GM20431 (cell line): Measurements from ENCODE around the gene RSPO4.
"Not testable (repeated sequence)": the region's sequence is repeated elsewhere in the genome, so short reads cannot be mapped to it uniquely, and the experiment has no call there.

Experiments used
- in situ Hi-C: fragments of 300-500 bp; cut with MseI, MboI; formaldehyde crosslinking; loops from one replicate; pipeline ENCODE4 v1.15.0; 2020; ENCODE audit warnings: low sequenced_read_pairs; ENCODE audit not compliant: unreplicated experiment

RSPO4 gene

GRCh38 chr20:1005452-1006027 is 3.4 kb upstream of the RSPO4 start:
- in situ Hi-C loops, result no loop called here

DNA sequence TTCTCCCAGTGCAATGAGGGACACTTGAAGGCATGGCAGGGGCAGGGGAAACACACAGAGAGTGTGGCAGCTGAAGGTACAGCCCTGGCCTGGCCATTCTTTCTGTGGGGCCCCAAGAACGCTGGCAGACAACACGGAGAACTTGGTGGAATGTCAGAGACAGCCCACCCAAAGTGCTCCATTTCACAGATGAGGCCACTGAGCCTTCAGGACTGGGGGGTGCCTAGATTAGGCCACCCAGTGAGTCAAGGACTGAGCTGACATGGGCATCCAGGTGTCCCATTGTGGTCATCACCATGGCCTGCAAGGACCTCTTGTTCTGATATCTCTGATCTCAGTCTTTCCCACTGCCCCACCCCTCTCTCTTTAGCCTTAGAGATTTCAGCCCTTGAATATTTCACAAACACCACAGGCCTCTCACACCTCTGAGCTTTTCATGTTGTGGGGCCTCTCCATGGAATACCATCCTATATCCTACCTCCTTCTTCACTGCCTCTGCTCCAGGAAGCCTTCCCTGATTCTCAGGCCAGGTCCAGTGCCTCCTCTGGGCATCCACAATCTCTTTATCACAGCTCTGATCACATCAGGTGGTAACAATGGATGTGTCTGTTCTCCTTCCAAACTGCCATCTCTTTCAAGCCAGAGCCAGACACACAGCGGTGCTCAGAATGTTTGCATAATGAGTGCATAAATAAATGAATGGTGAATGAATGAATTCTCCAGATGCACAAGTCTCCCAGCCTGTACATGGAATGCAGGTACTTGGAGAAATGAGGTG is 2.0 kb upstream of the RSPO4 start:
- in situ Hi-C loops, result no loop called here

DNA sequence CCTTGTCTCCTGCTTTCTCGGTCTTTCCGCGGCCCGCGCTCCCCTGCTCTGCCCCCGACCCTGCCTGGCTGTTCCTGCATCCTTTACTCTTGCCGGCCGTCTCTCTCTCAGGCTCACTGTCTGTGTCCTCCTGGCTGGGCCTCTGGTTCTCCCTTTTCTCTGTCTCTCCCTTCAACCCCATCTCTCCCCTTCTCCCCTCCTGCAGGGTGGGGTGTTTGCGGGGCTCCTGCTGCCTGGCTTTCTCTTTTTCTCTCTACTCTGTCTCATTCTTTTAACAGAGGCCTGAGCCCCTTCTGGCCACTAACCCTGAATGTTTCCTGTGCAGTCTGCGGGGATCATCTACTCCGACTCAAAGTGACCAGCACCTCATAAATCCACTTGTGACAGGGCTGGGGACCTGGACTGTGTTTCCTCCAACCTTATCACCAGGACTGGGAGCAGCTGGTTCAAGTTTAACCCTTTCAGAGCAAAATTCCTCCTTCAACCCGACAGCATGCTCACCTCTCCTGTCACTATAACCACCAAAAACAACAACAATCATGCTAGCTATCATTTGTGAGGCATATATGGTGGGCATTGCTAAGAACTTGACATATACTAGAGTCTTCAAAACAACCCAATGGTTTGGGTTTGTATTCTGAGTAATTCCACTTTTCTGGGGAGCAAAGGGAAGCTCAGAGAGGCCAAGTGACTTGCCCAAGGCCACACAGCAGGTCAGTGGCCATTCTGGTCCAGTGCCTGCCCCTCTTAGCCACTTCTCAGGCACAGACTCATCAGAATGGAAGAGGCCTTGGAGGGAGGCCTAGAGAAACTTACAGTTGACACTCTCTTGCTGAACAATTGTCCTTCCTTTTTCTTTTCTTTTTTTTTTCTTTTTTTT is 811 bp upstream of the RSPO4 start:
- in situ Hi-C loops, result no loop called here

DNA sequence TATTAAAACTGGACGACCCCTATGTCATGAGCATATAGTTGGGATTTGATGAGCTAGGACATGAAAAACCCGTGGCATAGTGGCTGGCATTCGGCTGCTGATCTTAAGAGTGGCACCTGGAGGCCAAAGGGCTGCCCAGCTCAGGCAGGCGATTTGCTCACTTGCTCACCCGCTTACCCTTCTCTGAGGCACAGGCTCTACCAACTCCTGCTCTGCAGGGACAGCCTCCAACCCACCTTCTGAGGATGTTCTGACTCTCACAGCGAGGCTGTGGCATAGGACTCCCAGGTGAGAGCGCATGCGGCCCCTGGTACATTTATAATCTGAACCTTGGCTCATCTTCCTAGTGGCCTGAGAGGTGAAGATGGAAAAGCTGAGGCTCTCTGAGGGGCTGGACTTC is 995 bp downstream of the RSPO4 start:
- in situ Hi-C loops, result no loop called here

GRCh38 chr20:998231-998830 is 3.8 kb downstream of the RSPO4 start:
- in situ Hi-C loops, result no loop called here

GRCh38 chr20:997486-997885 is 4.6 kb downstream of the RSPO4 start:
- in situ Hi-C loops, result no loop called here

DNA sequence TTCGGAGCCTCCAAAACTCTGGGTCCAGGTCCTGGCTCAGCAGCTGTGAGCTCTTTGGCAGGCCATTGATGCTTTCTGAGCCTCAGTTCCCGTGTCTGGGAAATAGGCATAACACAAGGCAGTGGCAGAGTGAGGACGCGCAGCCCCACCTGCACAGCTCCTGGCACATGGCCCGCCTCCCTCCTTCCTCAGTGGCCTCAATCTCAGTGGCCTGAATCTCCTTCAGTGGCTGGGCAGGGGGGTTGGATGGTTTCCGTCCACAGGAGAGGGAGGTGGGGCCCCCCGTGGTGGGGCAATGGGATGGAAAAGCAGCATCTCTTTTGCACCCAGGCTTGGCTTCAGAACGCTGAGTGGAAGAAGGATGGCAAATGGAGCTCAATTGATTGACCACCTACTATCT is 5.1 kb downstream of the RSPO4 start:
- in situ Hi-C loops, result no loop called here

GRCh38 chr20:995170-995569 is 6.9 kb downstream of the RSPO4 start:
- in situ Hi-C loops, result no loop called here

DNA sequence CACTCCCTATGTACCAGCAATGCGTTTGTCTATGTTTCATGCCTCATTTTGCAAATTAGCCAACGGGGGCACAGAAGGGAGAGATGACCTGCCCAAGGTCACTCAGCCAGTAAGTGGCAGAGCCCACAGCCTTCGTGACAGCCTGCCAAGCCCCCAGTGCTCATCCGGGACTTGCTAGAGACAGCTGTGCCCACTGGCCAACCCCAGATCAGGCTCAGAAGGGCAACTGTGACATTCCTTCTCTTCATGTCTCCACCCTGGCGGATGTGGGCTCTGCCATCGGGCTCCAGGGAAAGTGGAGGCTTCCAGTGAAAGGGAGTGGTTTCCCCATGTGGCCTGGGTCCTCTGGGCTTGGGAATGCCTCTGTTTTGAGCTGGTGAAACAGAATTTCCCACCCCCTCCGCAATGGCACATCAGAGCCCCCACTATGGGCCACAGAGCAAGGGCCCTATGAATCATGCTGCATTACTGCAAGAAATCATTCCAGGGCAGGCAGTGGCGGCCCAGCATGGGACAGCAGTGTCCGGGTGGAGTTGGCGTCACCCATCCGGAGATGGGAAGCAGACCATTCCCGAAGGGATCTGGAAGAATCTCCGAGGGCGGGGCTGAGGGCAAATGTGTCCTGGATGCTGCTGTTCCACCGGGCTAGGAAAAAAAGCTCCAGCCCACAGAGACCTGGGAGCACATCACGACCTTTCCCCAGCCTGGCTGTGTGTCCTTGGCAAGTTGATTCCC is 9.1 kb downstream of the RSPO4 start:
- in situ Hi-C loops, result no loop called here

DNA sequence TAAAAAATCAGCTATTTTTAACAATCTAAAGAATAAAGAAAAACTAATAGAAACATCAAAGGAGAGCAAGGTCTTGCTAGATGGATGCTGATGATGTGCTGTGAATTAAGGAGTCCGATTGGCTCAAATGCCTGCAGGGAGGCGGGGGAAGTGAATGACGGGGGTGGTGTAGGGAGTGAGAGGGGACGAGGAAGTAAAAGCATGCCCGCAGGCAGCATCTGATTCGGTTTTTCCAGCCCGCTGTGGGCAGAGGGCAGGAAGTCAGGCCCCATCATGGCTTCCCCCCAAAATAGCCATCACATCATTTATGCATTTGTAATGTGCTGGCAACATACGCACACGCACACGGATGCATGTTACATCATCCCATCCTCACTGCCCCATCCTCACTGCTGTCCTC is 10.3 kb downstream of the RSPO4 start:
- in situ Hi-C loops, result no loop called here

- in situ Hi-C loops, result no loop called here
Measured at GRCh38 chr20:990293-990959, 11.7 kb downstream of the RSPO4 start.

DNA sequence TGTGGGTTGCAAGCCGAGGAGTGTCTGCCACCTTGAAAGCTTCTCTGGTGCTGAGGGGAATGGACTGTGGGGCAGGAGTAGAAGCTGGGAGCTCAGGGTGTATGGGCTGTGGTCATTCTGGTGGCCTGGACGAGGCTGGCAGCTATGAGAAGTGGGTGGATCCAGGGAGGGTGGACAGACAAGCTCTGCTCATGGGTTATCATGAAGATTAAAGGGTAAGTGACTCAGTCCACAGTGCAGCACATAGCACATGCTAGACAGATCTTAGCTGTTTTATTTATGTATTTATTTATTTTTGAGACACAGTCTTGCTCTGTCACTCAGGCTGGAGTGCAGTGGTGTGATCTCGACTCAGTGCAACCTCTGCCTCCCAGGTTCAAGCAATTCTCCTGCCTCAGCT is 13.8 kb downstream of the RSPO4 start:
- in situ Hi-C loops, result no loop called here

DNA sequence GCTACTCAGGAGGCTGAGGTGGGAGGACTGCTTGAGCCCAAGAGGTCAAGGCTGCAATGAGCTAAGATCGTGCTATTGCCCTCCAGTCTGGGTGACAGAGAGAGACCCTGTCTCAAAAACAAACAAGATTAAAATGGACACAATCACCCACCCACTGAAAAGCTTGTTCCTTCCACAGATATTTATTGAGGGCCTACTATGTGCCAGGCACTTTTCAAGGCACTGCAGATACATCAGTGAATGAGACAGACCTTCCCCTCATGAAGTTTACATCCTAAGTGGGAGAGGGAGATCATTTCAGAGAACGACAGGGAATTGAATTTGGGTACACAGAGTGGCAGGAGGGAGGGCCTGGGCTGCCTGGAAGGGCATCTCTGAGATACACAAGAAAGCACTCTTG is 14.4 kb downstream of the RSPO4 start:
- in situ Hi-C loops, result no loop called here

- in situ Hi-C loops, result no loop called here
Measured at GRCh38 chr20:986733-987355, 15.3 kb downstream of the RSPO4 start.

- in situ Hi-C loops, result not testable (repeated sequence)
Measured at GRCh38 chr20:984994-985393, 17.1 kb downstream of the RSPO4 start.

GRCh38 chr20:982754-983153 is 19.4 kb downstream of the RSPO4 start:
- in situ Hi-C loops, result no loop called here

DNA sequence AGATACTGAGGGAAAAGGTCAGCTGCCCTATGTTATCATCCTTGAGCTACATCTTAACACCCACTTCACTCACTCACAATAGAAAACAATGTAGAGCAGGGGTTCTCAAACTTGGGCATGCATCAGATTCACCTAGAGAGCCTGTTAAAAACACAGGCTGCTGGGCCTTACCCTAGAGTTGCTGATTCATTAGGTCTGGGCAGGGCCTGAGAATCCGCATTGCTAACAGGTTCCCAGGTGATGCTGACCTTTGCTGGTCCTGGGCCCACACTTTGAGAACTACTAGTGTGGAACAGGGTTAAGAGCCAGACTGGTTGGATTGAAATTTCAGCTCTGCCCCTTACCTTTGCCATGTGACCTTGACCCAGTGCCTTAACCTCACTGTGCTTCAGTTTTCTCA is 25.1 kb downstream of the RSPO4 start:
- in situ Hi-C loops, result loop anchor here (10.0 kb wide), 1 partner anchor 162 kb away; no protein-coding TSS in a partner anchor

- in situ Hi-C loops, result loop anchor here (10.0 kb wide), 1 partner anchor 161 kb away; no protein-coding TSS in a partner anchor
Measured at GRCh38 chr20:976033-976432, 26.1 kb downstream of the RSPO4 start.

GRCh38 chr20:973785-974194 is 28.3 kb downstream of the RSPO4 start:
- in situ Hi-C loops, result loop anchor here (10.0 kb wide), 1 partner anchor 159 kb away; no protein-coding TSS in a partner anchor
